Sigmoid colon (tissue), 7 donors: ENCODE data around the gene PHACTR3. TPM values are rescaled to one million over a fixed set of nuclear protein-coding genes. Genes with fewer than 3 reads are reported as not detected.
A peak's percentile ranks its signal among the peaks of the same experiment; 100 is the strongest.

ENCODE experiments used
- DNase-seq: peaks from one replicate; pipeline ENCODE4 v3.0.0-alpha.2; 2019
- H3K27ac ChIP-seq, 4 donors: fragments of 200-600 bp; sonication (generic); one replicate each; pipeline ENCODE4 v1.5.1; 2016 to 2019; ENCODE audit warnings: mild to moderate bottlenecking in 1 of 4
- H3K27me3 ChIP-seq, 3 donors: fragments of 200-600 bp; sonication (generic); one replicate each; pipeline ENCODE4 v1.5.1; 2019; ENCODE audit warnings: mild to moderate bottlenecking in 1 of 3
- H3K36me3 ChIP-seq, 4 donors: fragments of 200-600 bp; sonication (generic); one replicate each; pipeline ENCODE4 v1.5.1; 2016 to 2019
- H3K4me1 ChIP-seq, 4 donors: fragments of 200-600 bp; sonication (generic); one replicate each; pipeline ENCODE4 v1.5.1; 2017 to 2019
- H3K4me3 ChIP-seq, 4 donors: fragments of 200-600 bp; sonication (generic); one replicate each; pipeline ENCODE4 v1.5.1; 2017 to 2019; ENCODE audit warnings: mild to moderate bottlenecking in 2 of 4, moderate library complexity in 1 of 4
- H3K9me3 ChIP-seq, 4 donors: fragments of 200-600 bp in 3 of 4; sonication (generic) in 3 of 4; one replicate each; pipeline versions ENCODE4 v1.5.1 to v1.6.1; 2013 to 2019
- EP300 ChIP-seq, 4 donors: sonication (generic); formaldehyde crosslinking; IDR thresholded peaks; one replicate each; pipeline ENCODE4 v1.6.1; 2017; ENCODE audit warnings: antibody characterized with exemption in 4 of 4
- POLR2A ChIP-seq, 2 donors: fragments of 450-650 bp; IDR thresholded peaks; one replicate each; pipeline ENCODE4 v1.6.1; 2016; ENCODE audit warnings: antibody characterized with exemption in 2 of 2, mild to moderate bottlenecking in 2 of 2, moderate library complexity in 2 of 2
- POLR2AphosphoS5 ChIP-seq, 4 donors: sonication (generic); formaldehyde crosslinking; IDR thresholded peaks; one replicate each; pipeline ENCODE4 v1.6.1; 2017; ENCODE audit warnings: antibody characterized with exemption in 4 of 4
- WGBS, 2 donors: extraction: QIAGEN DNeasy Blood & Tissue Kit; methylation state at CpG; one replicate each; pipeline ENCODE4 v1.1.7; 2013; 5-methylcytosine and 5-hydroxymethylcytosine counted together
- intact Hi-C: fragments of 100-400 bp; cut with DNase I; formaldehyde crosslinking; loops from one replicate; pipeline ENCODE4 v1.15.1; 2023
- polyA plus RNA-seq, 3 donors: library from polyadenylated mRNA; stranded (reverse); fragments of 200-250 nt; gene quantifications; one replicate each; pipeline ENCODE4 v1.2.3, GENCODE V29; 2013
- total RNA-seq, 4 donors: library from RNA; depleted of rRNA; stranded (reverse); fragments of >200 nt; gene quantifications; one replicate each; pipeline ENCODE4 v1.1.0, GENCODE V29; 2016
- TF ChIP-seq, protein P1 (sequence below), 4 experiments: fragments of 450-650 bp in 3 of 4; fragments of 200-600 bp in 1 of 4; IDR thresholded peaks; one replicate each; pipeline ENCODE4 v1.5.1; 2016 to 2019; ENCODE audit warnings: antibody characterized with exemption in 4 of 4, mild to moderate bottlenecking in 3 of 4, moderate library complexity in 2 of 4
- donor health status: healthy with polysubstance abuse.
- donor health status: Bipolar disorder and iron deficiency.
- donor health status: healthy.

The PHACTR3 gene
- total and polyA plus RNA-seq, 7 donors: under 0.01 to 1.5 (median 0.81) TPM

DNA sequence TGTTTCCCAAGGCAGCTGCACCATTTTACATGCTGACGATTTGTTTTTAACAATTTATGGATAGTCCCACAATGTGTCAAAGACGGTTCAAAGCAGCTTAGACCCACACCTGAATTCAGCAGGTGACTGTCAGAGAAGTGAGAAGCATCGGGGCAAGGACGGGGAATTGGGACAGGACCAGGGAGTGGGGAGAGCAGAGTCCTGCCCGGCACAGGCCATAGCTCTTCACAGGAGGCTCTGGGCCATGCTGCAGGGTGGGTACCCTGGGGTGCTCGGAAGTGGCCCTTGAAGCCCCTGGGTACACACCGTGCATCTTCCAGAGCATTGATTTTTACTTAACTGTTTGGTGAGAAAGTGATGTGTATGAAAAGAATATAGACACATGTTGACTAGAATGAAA lies 33.2 kb upstream of the PHACTR3 start:
- Histone ChIP-seq H3K27me3 (peaks cover 8 to 36% (median 9%) of the 10 kb centered on the region in 3 donors), H3K4me3 (no peak overlapping the region), H3K4me1 (peaks cover 0 to 6% (median 5%) of the 10 kb centered on the region in 4 donors), H3K9me3 (no peaks in the 10 kb centered on the region), H3K36me3 (no peaks in the 10 kb centered on the region), H3K27ac (no peak overlapping the region)
- 49 to 56% methylated on average over 7 of the region's 7 CpGs for WGBS, 2 donors
- TF ChIP-seq POLR2AphosphoS5 (IDR thresholded peaks at IDR 0.05): no peak
- TF ChIP-seq EP300 (IDR thresholded peaks at IDR 0.05): no peak
- no peak for TF ChIP-seq POLR2A (IDR thresholded peaks at IDR 0.05)
- TF ChIP-seq, protein P1, sequence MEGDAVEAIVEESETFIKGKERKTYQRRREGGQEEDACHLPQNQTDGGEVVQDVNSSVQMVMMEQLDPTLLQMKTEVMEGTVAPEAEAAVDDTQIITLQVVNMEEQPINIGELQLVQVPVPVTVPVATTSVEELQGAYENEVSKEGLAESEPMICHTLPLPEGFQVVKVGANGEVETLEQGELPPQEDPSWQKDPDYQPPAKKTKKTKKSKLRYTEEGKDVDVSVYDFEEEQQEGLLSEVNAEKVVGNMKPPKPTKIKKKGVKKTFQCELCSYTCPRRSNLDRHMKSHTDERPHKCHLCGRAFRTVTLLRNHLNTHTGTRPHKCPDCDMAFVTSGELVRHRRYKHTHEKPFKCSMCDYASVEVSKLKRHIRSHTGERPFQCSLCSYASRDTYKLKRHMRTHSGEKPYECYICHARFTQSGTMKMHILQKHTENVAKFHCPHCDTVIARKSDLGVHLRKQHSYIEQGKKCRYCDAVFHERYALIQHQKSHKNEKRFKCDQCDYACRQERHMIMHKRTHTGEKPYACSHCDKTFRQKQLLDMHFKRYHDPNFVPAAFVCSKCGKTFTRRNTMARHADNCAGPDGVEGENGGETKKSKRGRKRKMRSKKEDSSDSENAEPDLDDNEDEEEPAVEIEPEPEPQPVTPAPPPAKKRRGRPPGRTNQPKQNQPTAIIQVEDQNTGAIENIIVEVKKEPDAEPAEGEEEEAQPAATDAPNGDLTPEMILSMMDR (IDR thresholded peaks at IDR 0.05): no peak
- intact Hi-C loops: loop anchor here (2.0 kb wide), 1 partner anchor 180 kb away; no protein-coding TSS in a partner anchor
- no peak for DNase-seq

DNA sequence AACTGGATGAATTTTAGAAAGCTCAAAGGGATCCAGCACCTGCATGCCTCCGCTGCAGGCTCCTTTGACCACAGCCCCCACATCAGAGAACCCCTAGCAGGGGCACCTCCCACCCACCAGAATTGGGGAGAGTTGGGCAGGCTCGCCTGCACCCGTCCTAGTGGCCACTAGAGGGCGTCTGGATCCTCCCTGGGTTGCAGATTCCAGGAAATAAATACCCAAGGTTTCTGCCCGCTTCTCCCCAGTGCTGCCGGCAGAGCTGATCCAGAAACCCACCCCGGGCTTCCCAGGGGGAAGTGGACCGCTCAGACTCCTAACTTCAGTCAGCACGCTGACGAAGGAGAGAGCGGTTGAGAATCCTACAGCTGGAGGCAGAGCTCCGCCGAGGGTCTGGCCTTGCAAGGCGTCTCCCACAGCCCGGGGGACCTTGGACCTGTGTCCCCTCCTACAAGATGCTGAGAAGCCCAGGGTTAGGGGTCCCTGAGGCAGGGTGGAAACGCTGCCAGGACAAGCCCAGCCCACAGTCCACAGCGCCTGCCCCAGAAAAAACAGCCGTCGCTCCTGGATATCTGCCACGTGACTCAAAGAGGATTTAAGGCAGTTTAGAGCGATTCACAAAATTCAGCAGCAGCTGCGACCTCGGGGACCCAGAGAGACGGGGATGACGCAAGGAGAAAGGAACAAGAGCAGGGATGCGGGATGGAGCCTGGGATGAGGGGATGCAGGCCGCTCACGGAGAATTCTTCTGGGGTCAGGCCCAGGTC lies 32.6 kb upstream of the PHACTR3 start:
- DNase-seq: peak; percentile 80
- intact Hi-C loops: loop anchor here (2.0 kb wide), 1 partner anchor 179 kb away; no protein-coding TSS in a partner anchor
- 8 to 16% methylated on average over 28 of the region's 28 CpGs for WGBS, 2 donors
- Histone ChIP-seq H3K27ac (peak overlapping the region in 3 of 4 donors; percentile 41 to 51 (median 45)), H3K4me1 (peaks cover 0 to 7% (median 5%) of the 10 kb centered on the region in 4 donors), H3K4me3 (peak overlapping the region; percentile 13 to 42 (median 36)), H3K36me3 (no peaks in the 10 kb centered on the region), H3K9me3 (no peaks in the 10 kb centered on the region), H3K27me3 (peaks cover 12 to 42% (median 15%) of the 10 kb centered on the region in 3 donors)
- TF ChIP-seq POLR2A (IDR thresholded peaks at IDR 0.05): no peak
- TF ChIP-seq, protein P1 (IDR thresholded peaks at IDR 0.05): peak; percentile 47 to 97 (median 72)

- no peak for DNase-seq
- Histone ChIP-seq H3K4me1 (peaks cover 0 to 10% (median 5%) of the 10 kb centered on the region in 4 donors), H3K27me3 (peaks cover 15 to 50% (median 21%) of the 10 kb centered on the region in 3 donors), H3K36me3 (no peaks in the 10 kb centered on the region), H3K27ac (no peak overlapping the region), H3K4me3 (no peak overlapping the region), H3K9me3 (no peaks in the 10 kb centered on the region)
- no peak for TF ChIP-seq POLR2AphosphoS5 (IDR thresholded peaks at IDR 0.05)
- TF ChIP-seq EP300 (IDR thresholded peaks at IDR 0.05): no peak
- TF ChIP-seq, protein P1 (IDR thresholded peaks at IDR 0.05): no peak
- TF ChIP-seq POLR2A (IDR thresholded peaks at IDR 0.05): no peak
- intact Hi-C loops: no loop called here
- WGBS, 2 donors: 94 to 96% methylated on average over 4 of the region's 4 CpGs
These were observed 31.8 kb upstream of the PHACTR3 start for GRCh38 chr20:59572515-59572914.

DNA sequence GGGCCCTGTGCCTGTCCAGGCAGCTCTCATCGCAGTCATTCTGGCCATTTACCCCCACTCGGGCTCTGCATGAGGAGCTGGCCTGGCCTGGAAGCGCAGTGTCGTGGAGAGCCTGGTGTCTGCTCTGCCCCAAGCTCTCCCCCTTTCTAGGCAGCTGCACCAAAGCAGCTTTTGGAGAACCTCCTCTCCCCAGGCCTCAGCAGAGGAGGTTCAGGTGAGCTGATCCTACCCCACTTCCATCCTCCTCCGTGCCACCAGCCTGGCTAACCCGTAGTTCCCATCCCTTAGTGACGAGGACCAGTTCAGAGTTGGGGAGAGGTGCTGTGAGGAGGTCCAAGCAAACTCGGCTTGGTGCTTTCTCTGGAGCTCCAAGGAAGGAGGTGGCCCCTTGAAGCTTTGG lies 30.5 kb upstream of the PHACTR3 start:
- Histone ChIP-seq H3K9me3 (no peaks in the 10 kb centered on the region), H3K4me3 (no peak overlapping the region), H3K4me1 (peaks cover 0 to 10% (median 5%) of the 10 kb centered on the region in 4 donors), H3K36me3 (no peaks in the 10 kb centered on the region), H3K27me3 (peaks cover 19 to 63% (median 34%) of the 10 kb centered on the region in 3 donors), H3K27ac (no peak overlapping the region)
- TF ChIP-seq POLR2AphosphoS5 (IDR thresholded peaks at IDR 0.05) (no peak), POLR2A (IDR thresholded peaks at IDR 0.05) (no peak), EP300 (IDR thresholded peaks at IDR 0.05) (no peak)
- TF ChIP-seq, protein P1 (IDR thresholded peaks at IDR 0.05): no peak
- intact Hi-C loops: no loop called here
- no peak for DNase-seq
- 84 to 90% methylated on average over 8 of the region's 8 CpGs for WGBS, 2 donors
